Suprapubic skin (tissue), 3 donors: Measurements from ENCODE around the gene PARD3B.

Experiments
- POLR2A ChIP-seq, 2 donors: fragments of 450-650 bp; IDR thresholded peaks; one replicate each; pipeline ENCODE4 v1.6.1; 2017; ENCODE audit warnings: antibody characterized with exemption in 2 of 2, mild to moderate bottlenecking in 2 of 2, moderate library complexity in 2 of 2
- TF ChIP-seq, protein P1 (sequence below), 2 donors: fragments of 200-600 bp in 1 of 2; fragments of 450-650 bp in 1 of 2; sonication (generic) in 1 of 2; IDR thresholded peaks; one replicate each; pipeline ENCODE4 v1.5.1; 2016 to 2019; ENCODE audit warnings: antibody characterized with exemption in 2 of 2, mild to moderate bottlenecking in 1 of 2, moderate library complexity in 1 of 2

DNA sequence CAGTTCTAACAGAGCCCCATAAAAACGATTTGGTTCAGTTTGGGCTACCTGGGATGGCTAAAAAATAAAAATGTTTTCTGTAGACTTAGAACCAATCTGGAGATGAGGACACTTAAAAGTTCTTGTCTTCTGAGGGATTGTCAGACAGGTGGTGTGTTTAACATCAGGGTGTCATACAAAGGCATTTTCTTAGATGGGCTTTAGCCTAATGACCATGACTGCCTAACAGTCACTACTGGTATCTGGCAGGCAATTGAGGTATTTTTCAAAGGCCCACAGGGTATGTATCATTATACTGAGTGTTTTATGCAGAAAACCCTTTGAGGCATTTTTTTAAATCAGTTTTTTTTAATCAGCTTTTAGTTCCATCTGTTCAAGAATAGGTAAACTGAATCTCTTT is 341.4 kb downstream of the PARD3B start:
- TF ChIP-seq, protein P1, sequence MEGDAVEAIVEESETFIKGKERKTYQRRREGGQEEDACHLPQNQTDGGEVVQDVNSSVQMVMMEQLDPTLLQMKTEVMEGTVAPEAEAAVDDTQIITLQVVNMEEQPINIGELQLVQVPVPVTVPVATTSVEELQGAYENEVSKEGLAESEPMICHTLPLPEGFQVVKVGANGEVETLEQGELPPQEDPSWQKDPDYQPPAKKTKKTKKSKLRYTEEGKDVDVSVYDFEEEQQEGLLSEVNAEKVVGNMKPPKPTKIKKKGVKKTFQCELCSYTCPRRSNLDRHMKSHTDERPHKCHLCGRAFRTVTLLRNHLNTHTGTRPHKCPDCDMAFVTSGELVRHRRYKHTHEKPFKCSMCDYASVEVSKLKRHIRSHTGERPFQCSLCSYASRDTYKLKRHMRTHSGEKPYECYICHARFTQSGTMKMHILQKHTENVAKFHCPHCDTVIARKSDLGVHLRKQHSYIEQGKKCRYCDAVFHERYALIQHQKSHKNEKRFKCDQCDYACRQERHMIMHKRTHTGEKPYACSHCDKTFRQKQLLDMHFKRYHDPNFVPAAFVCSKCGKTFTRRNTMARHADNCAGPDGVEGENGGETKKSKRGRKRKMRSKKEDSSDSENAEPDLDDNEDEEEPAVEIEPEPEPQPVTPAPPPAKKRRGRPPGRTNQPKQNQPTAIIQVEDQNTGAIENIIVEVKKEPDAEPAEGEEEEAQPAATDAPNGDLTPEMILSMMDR (IDR thresholded peaks at IDR 0.05) = no peak
- TF ChIP-seq POLR2A (IDR thresholded peaks at IDR 0.05) = no peak
